Fibroblast of mammary gland (primary cell): ENCODE data around the gene ALKBH2.

Experiments used
- DNase-seq: peaks from one replicate; pipeline ENCODE4 v3.0.0-alpha.2; 2010; ENCODE audit warnings: low read depth
- H3K4me3 ChIP-seq: 2 replicates; pipeline ENCODE4 v1.5.1; 2011; ENCODE audit warnings: low read depth, mild to moderate bottlenecking, low read length, moderate library complexity; ENCODE audit not compliant: control insufficient read depth
- CTCF ChIP-seq: conservative IDR thresholded peaks from 2 replicates; pipeline ENCODE4 v1.5.1; 2011; ENCODE audit warnings: low read depth, low read length, inconsistent platforms; ENCODE audit not compliant: control insufficient read depth, insufficient read depth

Gene ALKBH2

GRCh38 chr12:109092497-109093021, 713 bp downstream of the ALKBH2 start:
- peak overlapping the region; percentile 73 for H3K4me3 ChIP-seq
- TF ChIP-seq CTCF, result no peak
- DNase-seq, result no peak

DNA sequence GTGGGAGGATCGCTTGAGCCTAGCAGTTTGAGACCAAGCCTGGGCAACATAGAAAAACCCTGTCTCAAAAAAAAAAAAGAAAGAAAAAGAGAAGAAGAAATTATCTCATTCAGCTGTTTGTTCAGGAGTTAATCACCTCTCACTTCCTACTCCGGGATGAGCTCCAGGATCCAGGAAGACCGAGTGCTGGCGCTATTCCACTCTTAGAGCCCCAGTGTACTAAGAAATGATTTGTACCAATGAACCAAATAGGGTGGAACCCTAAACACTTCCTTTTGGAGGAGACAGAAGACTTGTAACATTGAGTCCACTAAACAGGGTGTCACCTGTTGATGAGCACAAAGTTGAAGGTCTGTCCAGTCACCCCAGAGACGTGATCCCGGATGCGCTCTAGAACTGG, 3.6 kb downstream of the ALKBH2 start:
- no peak for TF ChIP-seq CTCF
- no peak overlapping the region for H3K4me3 ChIP-seq
- no peak for DNase-seq

DNA sequence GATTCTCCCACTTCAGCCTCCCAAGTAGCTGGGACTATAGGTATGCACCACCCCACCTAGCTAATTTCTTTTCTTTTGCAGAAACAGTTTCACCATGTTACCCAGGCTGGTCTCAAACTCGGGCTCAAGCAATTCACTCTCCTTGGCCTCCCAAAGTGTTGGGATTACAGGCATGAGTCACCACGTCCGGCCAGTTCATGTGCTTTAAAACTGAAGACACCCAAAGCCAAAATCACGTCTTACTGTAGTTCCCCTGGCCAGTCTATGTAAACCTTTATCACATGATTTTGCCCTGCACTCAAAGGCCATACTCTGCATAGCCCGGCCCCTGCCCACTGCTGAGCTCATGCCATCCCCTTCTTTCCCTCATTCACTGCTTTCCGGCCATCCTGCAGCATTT, 4.5 kb downstream of the ALKBH2 start:
- no peak overlapping the region for H3K4me3 ChIP-seq
- no peak for TF ChIP-seq CTCF
- peak; percentile 57 for DNase-seq

- H3K4me3 ChIP-seq, result no peak overlapping the region
- no peak for DNase-seq
- TF ChIP-seq CTCF, result no peak
Measured at GRCh38 chr12:109087250-109087649, 6.0 kb downstream of the ALKBH2 start.

DNA sequence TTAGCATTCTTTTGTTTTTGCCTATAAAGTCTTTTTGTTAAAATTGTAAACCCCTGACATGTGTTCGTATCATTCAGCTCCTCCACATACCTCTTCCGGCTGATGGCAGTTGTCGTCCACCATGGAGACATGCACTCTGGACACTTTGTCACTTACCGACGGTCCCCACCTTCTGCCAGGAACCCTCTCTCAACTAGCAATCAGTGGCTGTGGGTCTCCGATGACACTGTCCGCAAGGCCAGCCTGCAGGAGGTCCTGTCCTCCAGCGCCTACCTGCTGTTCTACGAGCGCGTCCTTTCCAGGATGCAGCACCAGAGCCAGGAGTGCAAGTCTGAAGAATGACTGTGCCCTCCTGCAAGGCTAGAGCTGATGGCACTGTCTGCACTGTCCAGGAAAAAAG, 7.7 kb downstream of the ALKBH2 start:
- DNase-seq, result no peak
- no peak overlapping the region for H3K4me3 ChIP-seq
- no peak for TF ChIP-seq CTCF

DNA sequence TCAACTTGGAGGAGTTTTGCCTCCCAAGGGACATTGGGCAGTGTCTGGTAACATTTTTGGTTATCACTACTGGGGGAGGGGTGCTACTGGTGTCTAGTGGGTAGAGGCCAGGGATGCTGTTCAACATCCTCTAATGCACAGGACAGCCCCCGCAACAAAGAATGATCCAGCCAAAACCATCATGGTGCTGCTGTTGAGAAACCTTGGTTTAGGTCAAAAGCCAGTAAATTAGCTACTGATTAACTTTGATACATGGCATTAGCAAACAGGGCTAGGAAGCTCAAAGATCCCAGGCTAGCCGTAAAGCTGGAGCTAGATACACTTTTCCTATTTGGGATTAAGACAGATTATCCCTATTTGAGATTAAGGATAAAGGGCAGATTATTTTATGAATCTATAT, 8.8 kb downstream of the ALKBH2 start:
- TF ChIP-seq CTCF, result no peak
- H3K4me3 ChIP-seq, result no peak overlapping the region
- no peak for DNase-seq

- H3K4me3 ChIP-seq, result no peak overlapping the region
- DNase-seq, result no peak
- TF ChIP-seq CTCF, result no peak
Measured at GRCh38 chr12:109082751-109083150, 10.5 kb downstream of the ALKBH2 start.
